GM19397 (cell line): Measurements from ENCODE around the gene CIAPIN1.
"Not testable (repeated sequence)": the region's sequence is repeated elsewhere in the genome, so short reads cannot be mapped to it uniquely, and the experiment has no call there.

Experiments used
- ATAC-seq: cut with Tn5 transposase; IDR thresholded peaks from one replicate; pipeline ENCODE4 v1.9.1; 2021; ENCODE audit warnings: mild to moderate bottlenecking, moderate library complexity; ENCODE audit not compliant: unreplicated experiment

Gene CIAPIN1

GRCh38 chr16:57407521-57408353 lies 39.4 kb downstream of the CIAPIN1 start:
- no peak for ATAC-seq

GRCh38 chr16:57406881-57407280 lies 40.3 kb downstream of the CIAPIN1 start:
- no peak for ATAC-seq

GRCh38 chr16:57405097-57405496 lies 42.1 kb downstream of the CIAPIN1 start:
- ATAC-seq, result no peak

GRCh38 chr16:57403965-57404817 lies 43.0 kb downstream of the CIAPIN1 start, which contains the start of gene CCL17:
Gene CCL17 (plus strand): TSS chr16:57404767. CDS start chr16:57413933, 9,166 bp downstream.
- no peak for ATAC-seq

GRCh38 chr16:57401943-57402640 lies 45.1 kb downstream of the CIAPIN1 start:
- no peak for ATAC-seq

- not testable (repeated sequence) for ATAC-seq
Observed at GRCh38 chr16:57397493-57397892, 49.7 kb downstream of the CIAPIN1 start.

GRCh38 chr16:57396786-57397185 lies 50.4 kb downstream of the CIAPIN1 start:
- no peak for ATAC-seq

- ATAC-seq, result no peak
Observed at GRCh38 chr16:57395026-57395425, 52.2 kb downstream of the CIAPIN1 start.

GRCh38 chr16:57394444-57394843 lies 52.7 kb downstream of the CIAPIN1 start:
- no peak for ATAC-seq

GRCh38 chr16:57392694-57393093 lies 54.5 kb downstream of the CIAPIN1 start:
- no peak for ATAC-seq

- no peak for ATAC-seq
Observed at GRCh38 chr16:57391708-57392107, 55.5 kb downstream of the CIAPIN1 start.

GRCh38 chr16:57391300-57391699 lies 55.9 kb downstream of the CIAPIN1 start:
- no peak for ATAC-seq

- no peak for ATAC-seq
Observed at GRCh38 chr16:57390636-57391295, 56.4 kb downstream of the CIAPIN1 start.

GRCh38 chr16:57389087-57389468 lies 58.1 kb downstream of the CIAPIN1 start:
- no peak for ATAC-seq

- peak; percentile 54 for ATAC-seq
Observed at GRCh38 chr16:57388359-57389086, 58.7 kb downstream of the CIAPIN1 start.

- ATAC-seq, result peak; percentile 25
Observed at GRCh38 chr16:57387598-57388354, 59.4 kb downstream of the CIAPIN1 start.

GRCh38 chr16:57386381-57386951 lies 60.7 kb downstream of the CIAPIN1 start:
- ATAC-seq, result no peak

GRCh38 chr16:57385083-57385482 lies 62.1 kb downstream of the CIAPIN1 start:
- no peak for ATAC-seq
